HG03139 (cell line): ENCODE data around the gene C5orf15.

Experiments
- ATAC-seq: cut with Tn5 transposase; IDR thresholded peaks from one replicate; pipeline ENCODE4 v1.9.1; 2021; ENCODE audit not compliant: unreplicated experiment

Gene C5orf15

GRCh38 chr5:133925866-133926488 lies 42.4 kb downstream of the C5orf15 start:
- no peak for ATAC-seq

GRCh38 chr5:133925269-133925668 lies 43.2 kb downstream of the C5orf15 start:
- no peak for ATAC-seq

DNA sequence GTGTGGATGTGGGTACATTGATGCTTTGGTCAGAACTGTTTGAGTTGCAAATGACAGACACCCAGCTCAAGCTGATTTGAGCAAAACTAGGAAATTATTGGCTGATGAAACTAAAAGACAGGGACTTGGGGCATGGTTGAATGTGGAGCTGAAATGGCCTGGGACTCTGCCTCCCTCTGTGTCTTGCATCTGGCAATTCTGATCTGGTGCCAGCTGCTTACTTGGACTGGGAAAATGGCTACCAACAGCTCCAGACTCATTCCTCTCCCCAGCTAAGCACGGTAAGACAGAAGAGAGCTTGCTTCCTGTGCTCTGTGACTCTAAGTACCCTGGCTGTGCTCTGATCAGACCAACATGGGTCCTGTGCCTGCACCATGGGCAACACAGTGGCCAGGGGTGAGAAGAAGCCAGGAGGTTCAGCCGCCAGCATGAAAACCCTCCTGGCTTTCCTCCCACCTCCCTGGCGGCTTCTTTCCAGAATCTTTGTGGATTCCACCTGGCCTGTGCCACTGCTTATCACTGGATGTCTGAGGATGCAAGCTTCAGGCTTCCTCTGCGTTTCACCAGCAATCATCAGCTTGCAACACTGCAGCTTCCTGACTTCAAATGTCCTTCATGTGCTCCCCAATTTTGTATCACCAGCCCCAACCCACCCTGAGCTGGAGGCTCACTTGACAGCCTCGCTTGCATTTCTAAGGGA lies 44.1 kb downstream of the C5orf15 start:
- no peak for ATAC-seq

- no peak for ATAC-seq
Observed at GRCh38 chr5:133921979-133922378, 46.4 kb downstream of the C5orf15 start.

- no peak for ATAC-seq
Observed at GRCh38 chr5:133921069-133921468, 47.4 kb downstream of the C5orf15 start.

- no peak for ATAC-seq
Observed at GRCh38 chr5:133919148-133920136, 49.0 kb downstream of the C5orf15 start.

GRCh38 chr5:133918731-133919130 lies 49.7 kb downstream of the C5orf15 start:
- no peak for ATAC-seq

- no peak for ATAC-seq
Observed at GRCh38 chr5:133918316-133918715, 50.1 kb downstream of the C5orf15 start.

DNA sequence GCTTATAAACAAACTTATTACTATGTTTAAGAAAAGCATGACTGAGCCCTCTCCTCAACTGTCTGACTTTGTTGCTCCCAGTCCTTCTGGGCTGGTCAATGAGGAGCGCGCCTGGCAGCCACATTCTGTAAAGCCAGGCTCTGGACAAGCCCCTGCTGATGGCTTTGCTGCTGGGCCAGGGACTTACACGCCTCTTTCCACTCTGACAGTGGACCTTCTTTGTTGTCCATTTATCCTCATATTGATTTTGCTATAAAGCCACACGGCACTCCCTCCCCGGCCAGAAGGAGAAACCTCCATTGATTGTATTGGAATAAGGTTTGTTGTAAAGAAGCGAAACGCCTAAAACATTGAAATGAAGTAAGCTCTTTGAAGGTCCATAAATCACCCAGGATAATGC lies 50.6 kb downstream of the C5orf15 start:
- no peak for ATAC-seq

- no peak for ATAC-seq
Observed at GRCh38 chr5:133916914-133917313, 51.5 kb downstream of the C5orf15 start.

DNA sequence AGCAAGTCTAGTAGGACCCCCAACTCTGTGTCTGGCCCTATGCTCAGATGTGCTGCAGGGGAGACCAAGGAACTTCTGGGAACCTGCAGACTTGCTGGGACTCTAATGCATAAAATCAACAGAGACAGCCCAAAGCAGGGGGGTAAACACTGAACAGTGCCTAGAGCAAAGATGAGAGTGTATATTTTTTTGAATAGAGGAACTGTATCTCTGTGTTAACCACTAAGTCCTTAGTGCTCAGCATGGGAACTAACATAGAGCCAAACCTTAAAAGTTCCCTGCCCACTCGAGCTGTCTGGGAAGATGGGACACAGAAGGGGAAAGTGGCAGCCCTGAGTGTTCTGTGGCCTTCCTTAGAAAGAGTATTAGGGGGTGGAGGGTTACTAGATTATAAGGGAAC lies 51.9 kb downstream of the C5orf15 start:
- ATAC-seq: no peak

- ATAC-seq: no peak
Observed at GRCh38 chr5:133914434-133914833, 54.0 kb downstream of the C5orf15 start.

GRCh38 chr5:133913413-133914155 lies 54.8 kb downstream of the C5orf15 start:
- no peak for ATAC-seq

GRCh38 chr5:133912951-133913350 lies 55.5 kb downstream of the C5orf15 start:
- no peak for ATAC-seq

DNA sequence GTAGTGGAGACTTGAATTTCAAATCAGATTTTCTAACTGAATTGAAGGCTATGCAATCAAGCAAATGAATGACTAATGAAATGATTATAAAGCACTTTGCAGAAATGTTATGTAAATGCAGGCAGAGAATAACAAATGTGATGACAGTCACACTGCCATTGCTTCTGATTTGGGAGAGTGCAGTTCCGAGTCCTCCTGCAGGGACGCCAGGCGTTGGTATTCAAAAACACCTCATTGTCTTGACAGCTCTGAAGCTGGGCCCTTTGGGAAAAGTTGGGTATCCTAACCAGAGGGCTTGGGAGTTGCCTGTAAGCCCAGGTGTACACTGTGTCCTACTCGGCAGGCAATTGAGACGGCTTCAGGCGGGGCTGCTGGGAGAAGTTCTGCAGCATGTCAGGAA lies 57.9 kb downstream of the C5orf15 start:
- ATAC-seq: no peak

DNA sequence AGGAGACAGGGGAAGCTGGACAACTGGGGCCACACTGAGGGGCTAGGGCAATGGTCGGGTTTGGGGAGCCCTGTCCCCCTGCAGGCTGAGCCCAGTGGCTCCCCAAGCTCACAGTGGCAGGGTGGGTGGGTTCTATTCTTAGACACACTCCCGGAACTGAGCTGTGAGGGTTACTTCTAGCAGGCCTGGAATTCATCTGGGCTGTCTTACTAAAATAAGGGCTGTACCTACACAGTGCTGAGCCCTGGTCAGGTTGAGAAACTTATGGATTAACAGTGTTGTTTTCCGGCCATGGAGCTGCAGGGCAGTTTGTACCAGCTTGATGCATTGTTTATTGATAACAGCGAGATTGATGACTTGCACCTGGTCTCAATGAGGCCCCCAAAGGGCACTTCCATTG lies 58.8 kb downstream of the C5orf15 start:
- no peak for ATAC-seq

GRCh38 chr5:133907075-133907474 lies 61.4 kb downstream of the C5orf15 start:
- no peak for ATAC-seq

DNA sequence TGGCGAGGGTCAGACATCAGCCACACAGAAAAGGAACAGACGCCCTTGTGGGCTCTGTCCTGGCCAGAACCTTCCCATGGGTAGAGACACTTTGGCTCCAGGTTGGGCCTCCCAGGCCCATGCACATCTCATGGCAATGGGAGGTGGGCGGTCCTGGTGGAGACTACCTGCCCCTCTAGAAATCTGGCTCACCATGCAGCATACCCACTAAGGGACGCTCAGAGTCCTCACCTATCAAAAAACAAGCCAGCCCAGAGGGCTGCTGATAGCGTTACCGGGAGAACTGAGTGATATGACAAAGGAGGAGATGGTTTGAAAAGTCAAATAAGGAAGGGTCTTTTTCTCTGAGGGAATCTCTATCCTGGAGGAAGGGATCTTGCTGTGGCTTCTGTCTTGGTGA lies 62.1 kb downstream of the C5orf15 start:
- no peak for ATAC-seq
